GM21360 (cell line): ENCODE results near the gene LIN7A.

Source experiments
- ATAC-seq: cut with Tn5 transposase; IDR thresholded peaks from one replicate; pipeline ENCODE4 v1.9.1; 2021; ENCODE audit warnings: mild to moderate bottlenecking, moderate library complexity; ENCODE audit not compliant: unreplicated experiment

LIN7A gene

GRCh38 chr12:80766210-80766609 is 171.5 kb downstream of the LIN7A start:
- no peak for ATAC-seq

- no peak for ATAC-seq
Measured at GRCh38 chr12:80763874-80764273, 173.9 kb downstream of the LIN7A start.

GRCh38 chr12:80761838-80762237 is 175.9 kb downstream of the LIN7A start:
- ATAC-seq: no peak

GRCh38 chr12:80756875-80757274 is 180.9 kb downstream of the LIN7A start:
- peak; percentile 94 for ATAC-seq

- ATAC-seq: no peak
Measured at GRCh38 chr12:80754274-80754673, 183.5 kb downstream of the LIN7A start.

- no peak for ATAC-seq
Measured at GRCh38 chr12:80752464-80752863, 185.3 kb downstream of the LIN7A start.

- ATAC-seq: no peak
Measured at GRCh38 chr12:80749456-80749855, 188.3 kb downstream of the LIN7A start.

- ATAC-seq: no peak
Measured at GRCh38 chr12:80747800-80748199, 189.9 kb downstream of the LIN7A start.

- ATAC-seq: no peak
Measured at GRCh38 chr12:80745851-80746505, 191.8 kb downstream of the LIN7A start.
